ENCODE measurements around the gene GABRP.

Gene GABRP

GRCh38 chr5:170818232-170818631 is 34.7 kb downstream of the GABRP start:
- CTCF ChIA-PET, result no interaction called here
- POLR2A ChIA-PET, result no interaction called here
- no peak overlapping the region for H3K4me3 ChIP-seq (ENCODE audit: low read depth, low read length)
- no peaks in the 10 kb centered on the region for H3K36me3 ChIP-seq (ENCODE audit: control insufficient read depth in 2 of 2, insufficient read depth in 1 of 2, low read length in 2 of 2)
- H3K4me1 ChIP-seq (ENCODE audit: control insufficient read depth, insufficient read depth, low read length), result no peaks in the 10 kb centered on the region
- no peaks in the 10 kb centered on the region for H3K9me3 ChIP-seq (ENCODE audit: control insufficient read depth, insufficient read depth, low read depth, low read length)
- H3K27ac ChIP-seq (ENCODE audit: extremely low read depth, low read depth, low read length), result no peak overlapping the region
- TF ChIP-seq ZNF202 (tag by site-specific recombination; IDR thresholded peaks at IDR 0.05; ENCODE audit: borderline replicate concordance) (no peak), SP7 (tag by site-specific recombination; IDR thresholded peaks at IDR 0.05) (no peak), ZNF112 (tag by site-specific recombination; IDR thresholded peaks at IDR 0.05) (no peak), ZFP3 (tag by site-specific recombination; IDR thresholded peaks at IDR 0.05; ENCODE audit: low read depth) (no peak), ZNF776 (tag by site-specific recombination; IDR thresholded peaks at IDR 0.05; ENCODE audit: borderline replicate concordance) (no peak)

DNA sequence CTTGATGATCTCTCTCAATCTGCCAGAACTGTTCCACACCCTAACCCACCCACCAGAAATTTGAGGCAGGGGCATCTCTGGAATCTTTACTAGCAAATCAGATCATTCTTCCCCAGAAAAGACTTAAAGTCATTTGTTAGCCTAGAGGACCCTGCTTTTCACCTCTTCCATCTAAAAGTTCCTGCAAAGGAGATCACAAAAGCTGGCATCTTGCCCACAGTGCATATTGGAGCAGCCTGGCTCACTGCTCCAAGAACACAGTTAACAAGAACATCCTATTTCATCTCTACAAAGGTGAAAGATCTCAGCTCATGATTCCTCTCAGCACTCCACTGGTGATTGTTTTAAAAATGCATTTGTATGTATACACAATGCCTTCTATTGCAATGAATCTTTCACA is 36.3 kb downstream of the GABRP start:
- Histone ChIP-seq H3K36me3 (ENCODE audit: control insufficient read depth in 2 of 2, insufficient read depth in 1 of 2, low read length in 2 of 2) (no peaks in the 10 kb centered on the region), H3K27ac (ENCODE audit: extremely low read depth, low read depth, low read length) (no peak overlapping the region), H3K4me1 (ENCODE audit: control insufficient read depth, insufficient read depth, low read length) (no peaks in the 10 kb centered on the region), H3K4me3 (ENCODE audit: low read depth, low read length) (no peak overlapping the region), H3K9me3 (ENCODE audit: control insufficient read depth, insufficient read depth, low read depth, low read length) (no peaks in the 10 kb centered on the region)
- POLR2A ChIA-PET, result no interaction called here
- no peak for TF ChIP-seq ZNF555 (tag by site-specific recombination; conservative IDR thresholded peaks at IDR 0.05)
- no peak for TF ChIP-seq KLF8 (tag by site-specific recombination; IDR thresholded peaks at IDR 0.05)
- TF ChIP-seq, protein P1, sequence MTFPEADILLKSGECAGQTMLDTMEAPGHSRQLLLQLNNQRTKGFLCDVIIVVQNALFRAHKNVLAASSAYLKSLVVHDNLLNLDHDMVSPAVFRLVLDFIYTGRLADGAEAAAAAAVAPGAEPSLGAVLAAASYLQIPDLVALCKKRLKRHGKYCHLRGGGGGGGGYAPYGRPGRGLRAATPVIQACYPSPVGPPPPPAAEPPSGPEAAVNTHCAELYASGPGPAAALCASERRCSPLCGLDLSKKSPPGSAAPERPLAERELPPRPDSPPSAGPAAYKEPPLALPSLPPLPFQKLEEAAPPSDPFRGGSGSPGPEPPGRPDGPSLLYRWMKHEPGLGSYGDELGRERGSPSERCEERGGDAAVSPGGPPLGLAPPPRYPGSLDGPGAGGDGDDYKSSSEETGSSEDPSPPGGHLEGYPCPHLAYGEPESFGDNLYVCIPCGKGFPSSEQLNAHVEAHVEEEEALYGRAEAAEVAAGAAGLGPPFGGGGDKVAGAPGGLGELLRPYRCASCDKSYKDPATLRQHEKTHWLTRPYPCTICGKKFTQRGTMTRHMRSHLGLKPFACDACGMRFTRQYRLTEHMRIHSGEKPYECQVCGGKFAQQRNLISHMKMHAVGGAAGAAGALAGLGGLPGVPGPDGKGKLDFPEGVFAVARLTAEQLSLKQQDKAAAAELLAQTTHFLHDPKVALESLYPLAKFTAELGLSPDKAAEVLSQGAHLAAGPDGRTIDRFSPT (tag by site-specific recombination; IDR thresholded peaks at IDR 0.05), result no peak
- no peak for TF ChIP-seq ZNF341 (tag by site-specific recombination; IDR thresholded peaks at IDR 0.05; ENCODE audit: low read depth)
- no peak for TF ChIP-seq ZNF37A (tag by site-specific recombination; IDR thresholded peaks at IDR 0.05)
- TF ChIP-seq ZNF280D (tag by site-specific recombination; IDR thresholded peaks at IDR 0.05), result no peak
- TF ChIP-seq ZNF600 (tag by site-specific recombination; IDR thresholded peaks at IDR 0.05), result no peak
- TF ChIP-seq, protein P2, sequence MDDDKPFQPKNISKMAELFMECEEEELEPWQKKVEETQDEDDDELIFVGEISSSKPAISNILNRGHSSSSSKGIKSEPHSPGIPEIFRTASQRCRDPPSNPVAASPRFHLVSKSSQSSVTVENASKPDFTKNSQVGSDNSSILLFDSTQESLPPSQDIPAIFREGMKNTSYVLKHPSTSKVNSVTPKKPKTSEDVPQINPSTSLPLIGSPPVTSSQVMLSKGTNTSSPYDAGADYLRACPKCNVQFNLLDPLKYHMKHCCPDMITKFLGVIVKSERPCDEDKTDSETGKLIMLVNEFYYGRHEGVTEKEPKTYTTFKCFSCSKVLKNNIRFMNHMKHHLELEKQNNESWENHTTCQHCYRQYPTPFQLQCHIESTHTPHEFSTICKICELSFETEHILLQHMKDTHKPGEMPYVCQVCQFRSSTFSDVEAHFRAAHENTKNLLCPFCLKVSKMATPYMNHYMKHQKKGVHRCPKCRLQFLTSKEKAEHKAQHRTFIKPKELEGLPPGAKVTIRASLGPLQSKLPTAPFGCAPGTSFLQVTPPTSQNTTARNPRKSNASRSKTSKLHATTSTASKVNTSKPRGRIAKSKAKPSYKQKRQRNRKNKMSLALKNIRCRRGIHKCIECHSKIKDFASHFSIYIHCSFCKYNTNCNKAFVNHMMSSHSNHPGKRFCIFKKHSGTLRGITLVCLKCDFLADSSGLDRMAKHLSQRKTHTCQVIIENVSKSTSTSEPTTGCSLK (tag by site-specific recombination; IDR thresholded peaks at IDR 0.05), result no peak
- TF ChIP-seq ZFP41 (tag by site-specific recombination; IDR thresholded peaks at IDR 0.05; ENCODE audit: borderline replicate concordance), result no peak
- TF ChIP-seq ZNF214 (tag by site-specific recombination; IDR thresholded peaks at IDR 0.05; ENCODE audit: borderline replicate concordance), result no peak
- no peak for TF ChIP-seq ZNF114 (tag by site-specific recombination; IDR thresholded peaks at IDR 0.05)
- no peak for TF ChIP-seq ZFP3 (tag by site-specific recombination; IDR thresholded peaks at IDR 0.05; ENCODE audit: low read depth)
- no peak for TF ChIP-seq ZNF624 (tag by site-specific recombination; IDR thresholded peaks at IDR 0.05)
- no peak for TF ChIP-seq ZNF184 (tag by site-specific recombination; IDR thresholded peaks at IDR 0.05)
- TF ChIP-seq ZNF558 (tag by site-specific recombination; IDR thresholded peaks at IDR 0.05), result no peak
- TF ChIP-seq PRDM1 (tag by site-specific recombination; IDR thresholded peaks at IDR 0.05), result no peak
- TF ChIP-seq ZNF626 (tag by site-specific recombination; IDR thresholded peaks at IDR 0.05), result no peak
- TF ChIP-seq INSM2 (tag by site-specific recombination; IDR thresholded peaks at IDR 0.05), result no peak
- no peak for TF ChIP-seq HOXD13 (CRISPR knock-in tag; IDR thresholded peaks at IDR 0.05; ENCODE audit: borderline replicate concordance)
- TF ChIP-seq ZNF112 (tag by site-specific recombination; IDR thresholded peaks at IDR 0.05), result no peak
- CTCF ChIA-PET, result no interaction called here

All from HEK293 (cell line).